22Rv1 (cell line): Measurements from ENCODE around the gene FGF4.

Source experiments
- ZFX ChIP-seq: fragments of 450-650 bp; IDR thresholded peaks from 2 replicates; pipeline ENCODE4 v1.6.1; 2017; ENCODE audit warnings: antibody characterized with exemption, borderline replicate concordance
- TF ChIP-seq, protein P1 (sequence below): fragments of 450-650 bp; IDR thresholded peaks from 2 replicates; pipeline ENCODE4 v1.5.1; 2017; ENCODE audit warnings: mild to moderate bottlenecking

DNA sequence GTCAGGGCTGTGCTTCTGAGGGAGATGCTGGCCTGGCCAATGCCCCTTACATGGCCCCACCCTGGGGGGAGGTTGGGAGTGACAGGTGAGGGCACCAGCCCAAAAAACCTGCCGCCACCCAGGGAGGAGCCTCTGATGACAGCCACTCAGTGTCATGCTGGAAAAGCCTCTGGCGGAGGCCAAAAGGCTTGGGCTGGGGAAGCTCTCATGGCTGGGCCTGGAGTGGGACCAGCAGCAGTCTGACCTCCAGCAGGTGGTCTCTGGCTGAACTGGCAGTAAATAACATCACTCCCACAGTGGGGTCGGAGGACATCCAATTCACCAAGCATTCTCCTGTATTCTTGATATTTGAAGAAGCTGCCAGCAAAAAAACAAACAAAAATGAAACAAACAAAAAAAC, 24.0 kb upstream of the FGF4 start:
- TF ChIP-seq, protein P1, sequence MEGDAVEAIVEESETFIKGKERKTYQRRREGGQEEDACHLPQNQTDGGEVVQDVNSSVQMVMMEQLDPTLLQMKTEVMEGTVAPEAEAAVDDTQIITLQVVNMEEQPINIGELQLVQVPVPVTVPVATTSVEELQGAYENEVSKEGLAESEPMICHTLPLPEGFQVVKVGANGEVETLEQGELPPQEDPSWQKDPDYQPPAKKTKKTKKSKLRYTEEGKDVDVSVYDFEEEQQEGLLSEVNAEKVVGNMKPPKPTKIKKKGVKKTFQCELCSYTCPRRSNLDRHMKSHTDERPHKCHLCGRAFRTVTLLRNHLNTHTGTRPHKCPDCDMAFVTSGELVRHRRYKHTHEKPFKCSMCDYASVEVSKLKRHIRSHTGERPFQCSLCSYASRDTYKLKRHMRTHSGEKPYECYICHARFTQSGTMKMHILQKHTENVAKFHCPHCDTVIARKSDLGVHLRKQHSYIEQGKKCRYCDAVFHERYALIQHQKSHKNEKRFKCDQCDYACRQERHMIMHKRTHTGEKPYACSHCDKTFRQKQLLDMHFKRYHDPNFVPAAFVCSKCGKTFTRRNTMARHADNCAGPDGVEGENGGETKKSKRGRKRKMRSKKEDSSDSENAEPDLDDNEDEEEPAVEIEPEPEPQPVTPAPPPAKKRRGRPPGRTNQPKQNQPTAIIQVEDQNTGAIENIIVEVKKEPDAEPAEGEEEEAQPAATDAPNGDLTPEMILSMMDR = no peak
- TF ChIP-seq ZFX = no peak
